Type B pancreatic cell (in vitro differentiated cells): Measurements from ENCODE around the gene TAF10. TPM values are rescaled to one million over a fixed set of nuclear protein-coding genes. Genes with fewer than 3 reads are reported as not detected.

ENCODE experiments used
- DNase-seq: peaks from one replicate; pipeline ENCODE4 v3.0.0; 2021; ENCODE audit warnings: mixed read lengths; ENCODE audit not compliant: unreplicated experiment; ENCODE audit errors: extremely low spot score
- H3K27ac Mint-ChIP-seq: 2 replicates; pipeline ENCODE4 v1.8.0; 2021; ENCODE audit warnings: mild to moderate bottlenecking, mixed read lengths
- H3K27me3 Mint-ChIP-seq: 2 replicates; pipeline ENCODE4 v1.8.0; 2021; ENCODE audit warnings: mixed read lengths
- H3K36me3 Mint-ChIP-seq: 2 replicates; pipeline ENCODE4 v1.8.0; 2021; ENCODE audit warnings: mixed read lengths
- H3K4me1 Mint-ChIP-seq: one replicate; pipeline ENCODE4 v1.8.0; 2021; ENCODE audit warnings: mixed read lengths; ENCODE audit not compliant: unreplicated experiment
- H3K4me3 Mint-ChIP-seq: 2 replicates; pipeline ENCODE4 v1.8.0; 2021; ENCODE audit warnings: mild to moderate bottlenecking, mixed read lengths
- H3K9me3 Mint-ChIP-seq: 2 replicates; pipeline ENCODE4 v1.8.0; 2021; ENCODE audit warnings: mixed read lengths
- CTCF ChIP-seq: fragments of 200-600 bp; sonication (generic); conservative IDR thresholded peaks from 2 replicates; pipeline ENCODE4 v1.5.0; 2021; ENCODE audit warnings: antibody characterized with exemption, mild to moderate bottlenecking
- total RNA-seq: library from RNA; stranded (reverse); gene quantifications from 2 replicates; pipeline ENCODE4 v1.2.1, GENCODE V29; 2021; ENCODE audit warnings: low replicate concordance

Gene TAF10
- total RNA-seq, 1 donor from 2014 or later, result 121 TPM

GRCh38 chr11:6611092-6611962 lies 689 bp downstream of the TAF10 start:
- peak; percentile 40 for DNase-seq
- Mint-ChIP-seq H3K27me3 (no peaks in the 10 kb centered on the region), H3K36me3 (peaks cover 24% of the 10 kb centered on the region)

DNA sequence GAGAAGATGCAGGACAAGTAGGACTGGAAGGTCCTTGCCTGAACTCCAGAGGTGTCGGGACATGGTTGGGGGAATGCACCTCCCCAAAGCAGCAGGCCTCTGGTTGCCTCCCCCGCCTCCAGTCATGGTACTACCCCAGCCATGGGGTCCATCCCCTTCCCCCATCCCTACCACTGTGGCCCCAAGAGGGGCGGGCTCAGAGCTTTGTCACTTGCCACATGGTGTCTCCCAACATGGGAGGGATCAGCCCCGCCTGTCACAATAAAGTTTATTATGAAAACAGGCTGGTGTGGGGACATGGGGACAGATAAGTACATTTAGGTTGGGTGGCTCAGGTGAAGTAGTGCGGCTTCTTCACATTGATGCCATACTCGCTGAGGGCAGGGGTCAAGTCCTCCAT lies 1.4 kb downstream of the TAF10 start:
- peaks cover 18% of the 10 kb centered on the region for H3K36me3 Mint-ChIP-seq
- no peak for DNase-seq
- peak overlapping the region; percentile 95 for H3K27ac Mint-ChIP-seq
- no peaks in the 10 kb centered on the region for H3K27me3 Mint-ChIP-seq
- peaks cover 25% of the 10 kb centered on the region for H3K4me1 Mint-ChIP-seq
- H3K4me3 Mint-ChIP-seq, result peak overlapping the region; percentile 91
- TF ChIP-seq CTCF, result no peak
- H3K9me3 Mint-ChIP-seq, result no peaks in the 10 kb centered on the region

More at GRCh38 chr11:6611092-6611962, 689 bp downstream of the TAF10 start:
- Mint-ChIP-seq H3K9me3 (no peaks in the 10 kb centered on the region), H3K4me3 (peak overlapping the region; percentile 91), H3K4me1 (peaks cover 20% of the 10 kb centered on the region), H3K27ac (peak overlapping the region; percentile 95)
- no peak for TF ChIP-seq CTCF

DNA sequence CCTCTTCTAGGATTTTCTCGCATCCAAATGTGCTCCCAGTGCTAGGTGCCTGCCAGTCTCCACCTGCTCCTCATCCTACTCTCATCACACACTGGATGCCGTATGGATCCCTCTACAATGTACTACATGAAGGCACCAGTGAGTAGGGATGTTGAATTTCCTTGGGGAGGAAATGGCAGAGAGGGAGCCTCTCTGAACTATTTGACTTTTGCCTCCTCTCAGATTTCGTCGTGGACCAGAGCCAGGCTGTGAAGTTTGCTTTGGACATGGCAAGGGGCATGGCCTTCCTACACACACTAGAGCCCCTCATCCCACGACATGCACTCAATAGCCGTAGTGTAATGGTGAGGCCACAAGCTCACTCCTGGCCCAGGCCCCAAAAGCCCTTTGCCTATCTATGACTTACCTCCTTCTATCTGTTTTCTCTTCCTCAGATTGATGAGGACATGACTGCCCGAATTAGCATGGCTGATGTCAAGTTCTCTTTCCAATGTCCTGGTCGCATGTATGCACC lies 2.5 kb downstream of the TAF10 start:
- Mint-ChIP-seq H3K9me3 (no peaks in the 10 kb centered on the region), H3K27me3 (no peaks in the 10 kb centered on the region), H3K4me1 (peaks cover 25% of the 10 kb centered on the region), H3K36me3 (peaks cover 17% of the 10 kb centered on the region), H3K27ac (peak overlapping the region; percentile 95), H3K4me3 (peak overlapping the region; percentile 91)
- DNase-seq, result no peak
- TF ChIP-seq CTCF, result no peak

- Mint-ChIP-seq H3K27ac (peak overlapping the region; percentile 95), H3K4me1 (peaks cover 25% of the 10 kb centered on the region), H3K36me3 (peaks cover 17% of the 10 kb centered on the region), H3K9me3 (no peaks in the 10 kb centered on the region), H3K4me3 (no peak overlapping the region), H3K27me3 (no peaks in the 10 kb centered on the region)
- TF ChIP-seq CTCF, result no peak
- no peak for DNase-seq
Measured at GRCh38 chr11:6608726-6609501, 3.1 kb downstream of the TAF10 start.

GRCh38 chr11:6608011-6608410 lies 4.0 kb downstream of the TAF10 start:
- H3K4me3 Mint-ChIP-seq, result no peak overlapping the region
- H3K4me1 Mint-ChIP-seq, result peaks cover 25% of the 10 kb centered on the region
- no peaks in the 10 kb centered on the region for H3K27me3 Mint-ChIP-seq
- DNase-seq, result no peak
- peak overlapping the region; percentile 94 for H3K27ac Mint-ChIP-seq
- no peak for TF ChIP-seq CTCF
- peaks cover 17% of the 10 kb centered on the region for H3K36me3 Mint-ChIP-seq
- no peaks in the 10 kb centered on the region for H3K9me3 Mint-ChIP-seq
